Measurements from ENCODE around the gene TICRR.

Gene TICRR

GRCh38 chr15:89611317-89611716, 36.0 kb downstream of the TICRR start:
- ChIA-PET POLR2A (ENCODE audit: low non-redundant PET) (no interaction called here), CTCF (interaction anchor here (0.6 to 1.0 kb wide), 2 partner anchors 8 to 283 kb away, joined by 3 to 6 read pairs; no protein-coding TSS in a partner anchor)
- no peak overlapping the region for H3K27ac ChIP-seq
- no peak for DNase-seq (ENCODE audit: low spot score)
- TF ChIP-seq, protein P1, sequence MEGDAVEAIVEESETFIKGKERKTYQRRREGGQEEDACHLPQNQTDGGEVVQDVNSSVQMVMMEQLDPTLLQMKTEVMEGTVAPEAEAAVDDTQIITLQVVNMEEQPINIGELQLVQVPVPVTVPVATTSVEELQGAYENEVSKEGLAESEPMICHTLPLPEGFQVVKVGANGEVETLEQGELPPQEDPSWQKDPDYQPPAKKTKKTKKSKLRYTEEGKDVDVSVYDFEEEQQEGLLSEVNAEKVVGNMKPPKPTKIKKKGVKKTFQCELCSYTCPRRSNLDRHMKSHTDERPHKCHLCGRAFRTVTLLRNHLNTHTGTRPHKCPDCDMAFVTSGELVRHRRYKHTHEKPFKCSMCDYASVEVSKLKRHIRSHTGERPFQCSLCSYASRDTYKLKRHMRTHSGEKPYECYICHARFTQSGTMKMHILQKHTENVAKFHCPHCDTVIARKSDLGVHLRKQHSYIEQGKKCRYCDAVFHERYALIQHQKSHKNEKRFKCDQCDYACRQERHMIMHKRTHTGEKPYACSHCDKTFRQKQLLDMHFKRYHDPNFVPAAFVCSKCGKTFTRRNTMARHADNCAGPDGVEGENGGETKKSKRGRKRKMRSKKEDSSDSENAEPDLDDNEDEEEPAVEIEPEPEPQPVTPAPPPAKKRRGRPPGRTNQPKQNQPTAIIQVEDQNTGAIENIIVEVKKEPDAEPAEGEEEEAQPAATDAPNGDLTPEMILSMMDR (conservative IDR thresholded peaks at IDR 0.05; ENCODE audit: low read depth) = no peak

DNA sequence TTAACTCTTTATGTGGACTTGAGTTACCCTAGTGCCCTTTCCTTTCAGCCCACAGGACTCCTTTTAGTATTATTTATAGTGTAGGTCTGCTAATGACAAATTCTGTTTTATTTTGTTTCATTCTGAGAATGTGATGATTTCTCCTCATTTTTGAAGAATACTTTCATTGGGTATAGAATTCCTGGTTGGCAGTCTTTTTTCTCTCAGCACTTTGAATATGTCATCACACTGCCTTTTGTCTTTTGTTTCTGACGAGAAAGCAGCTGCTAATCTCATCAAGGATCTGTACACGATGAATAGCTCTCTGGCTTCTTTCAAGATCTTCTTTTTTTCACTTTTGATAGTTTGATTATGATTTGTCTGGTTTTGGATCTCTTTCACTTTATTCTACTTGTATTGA, 37.8 kb downstream of the TICRR start:
- no peak for DNase-seq (ENCODE audit: low spot score)
- no peak overlapping the region for H3K27ac ChIP-seq
- CTCF ChIA-PET = no interaction called here
- POLR2A ChIA-PET (ENCODE audit: low non-redundant PET) = no interaction called here
- TF ChIP-seq, protein P1 (conservative IDR thresholded peaks at IDR 0.05; ENCODE audit: low read depth) = no peak

DNA sequence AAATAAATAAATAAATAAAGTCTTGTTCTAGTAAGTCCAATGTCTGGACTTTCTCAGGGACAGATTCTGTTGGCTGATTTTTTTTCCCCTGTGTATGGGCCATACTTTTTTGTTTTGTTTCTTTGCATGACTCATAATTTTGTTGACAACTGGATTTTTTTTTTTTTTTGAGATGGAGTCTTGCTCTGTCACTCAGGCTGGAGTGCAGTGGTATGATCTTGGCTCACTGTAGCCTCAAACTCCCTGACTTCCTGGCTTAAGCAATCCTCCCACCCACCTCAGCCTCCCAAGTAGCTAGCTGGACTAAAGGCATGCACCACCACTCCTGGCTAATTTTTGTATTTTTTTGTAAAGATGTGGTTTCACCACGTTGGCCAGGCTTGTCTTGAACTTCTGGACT, 38.9 kb downstream of the TICRR start:
- ChIA-PET CTCF (no interaction called here), POLR2A (ENCODE audit: low non-redundant PET) (no interaction called here)
- TF ChIP-seq, protein P1 (conservative IDR thresholded peaks at IDR 0.05; ENCODE audit: low read depth) = no peak

DNA sequence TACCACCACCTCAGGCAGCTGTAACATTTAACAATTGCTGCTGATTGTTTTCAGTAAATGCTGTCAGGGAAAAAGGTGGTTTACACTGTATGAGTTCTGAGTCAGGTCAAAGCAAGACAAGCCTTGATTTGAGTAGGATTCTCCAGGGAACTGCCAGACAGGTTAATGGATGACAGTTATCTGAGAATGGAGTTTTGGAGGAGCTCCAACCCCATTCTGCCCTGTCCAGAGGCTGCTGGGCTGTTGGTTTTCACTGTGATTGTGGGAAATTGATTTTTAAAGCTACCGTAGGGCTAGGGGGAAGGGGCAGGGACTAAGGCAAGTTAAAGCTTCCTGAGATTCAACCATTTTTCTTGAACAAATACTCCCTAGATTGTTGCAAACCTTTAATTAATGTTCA, 39.9 kb downstream of the TICRR start:
- ChIA-PET CTCF (no interaction called here), POLR2A (ENCODE audit: low non-redundant PET) (no interaction called here)
- H3K27ac ChIP-seq = no peak overlapping the region
- no peak for DNase-seq (ENCODE audit: low spot score)
- TF ChIP-seq, protein P1 (conservative IDR thresholded peaks at IDR 0.05; ENCODE audit: low read depth) = no peak

More for the DNA sequence above, 38.9 kb downstream of the TICRR start:
- no peak overlapping the region for H3K27ac ChIP-seq
- DNase-seq (ENCODE audit: low spot score) = no peak

GRCh38 chr15:89616228-89616627, 41.0 kb downstream of the TICRR start:
- ChIA-PET CTCF (interaction anchor here (0.6 kb wide), 1 partner anchor 115 kb away, joined by 3 read pairs; no protein-coding TSS in a partner anchor), POLR2A (ENCODE audit: low non-redundant PET) (no interaction called here)

GRCh38 chr15:89621547-89621946, 46.3 kb downstream of the TICRR start:
- no peak overlapping the region for H3K27ac ChIP-seq
- TF ChIP-seq, protein P1 (conservative IDR thresholded peaks at IDR 0.05; ENCODE audit: low read depth) = no peak
- no peak for DNase-seq (ENCODE audit: low spot score)
- ChIA-PET CTCF (no interaction called here), POLR2A (ENCODE audit: low non-redundant PET) (no interaction called here)

More at GRCh38 chr15:89616228-89616627, 41.0 kb downstream of the TICRR start:
- TF ChIP-seq, protein P1 (conservative IDR thresholded peaks at IDR 0.05; ENCODE audit: low read depth) = no peak
- no peak overlapping the region for H3K27ac ChIP-seq
- no peak for DNase-seq (ENCODE audit: low spot score)

- CTCF ChIA-PET = interaction anchor here (0.6 to 0.7 kb wide), 2 partner anchors 151 to 349 kb away, joined by 3 to 5 read pairs; no protein-coding TSS in a partner anchor
- no peak overlapping the region for H3K27ac ChIP-seq
- POLR2A ChIA-PET (ENCODE audit: low non-redundant PET) = no interaction called here
- TF ChIP-seq, protein P1 (conservative IDR thresholded peaks at IDR 0.05; ENCODE audit: low read depth) = no peak
- no peak for DNase-seq (ENCODE audit: low spot score)
These were observed 47.9 kb downstream of the TICRR start for GRCh38 chr15:89623165-89623564.

All from RWPE1 (cell line).